ENCODE data around the gene ALPP.

DNA sequence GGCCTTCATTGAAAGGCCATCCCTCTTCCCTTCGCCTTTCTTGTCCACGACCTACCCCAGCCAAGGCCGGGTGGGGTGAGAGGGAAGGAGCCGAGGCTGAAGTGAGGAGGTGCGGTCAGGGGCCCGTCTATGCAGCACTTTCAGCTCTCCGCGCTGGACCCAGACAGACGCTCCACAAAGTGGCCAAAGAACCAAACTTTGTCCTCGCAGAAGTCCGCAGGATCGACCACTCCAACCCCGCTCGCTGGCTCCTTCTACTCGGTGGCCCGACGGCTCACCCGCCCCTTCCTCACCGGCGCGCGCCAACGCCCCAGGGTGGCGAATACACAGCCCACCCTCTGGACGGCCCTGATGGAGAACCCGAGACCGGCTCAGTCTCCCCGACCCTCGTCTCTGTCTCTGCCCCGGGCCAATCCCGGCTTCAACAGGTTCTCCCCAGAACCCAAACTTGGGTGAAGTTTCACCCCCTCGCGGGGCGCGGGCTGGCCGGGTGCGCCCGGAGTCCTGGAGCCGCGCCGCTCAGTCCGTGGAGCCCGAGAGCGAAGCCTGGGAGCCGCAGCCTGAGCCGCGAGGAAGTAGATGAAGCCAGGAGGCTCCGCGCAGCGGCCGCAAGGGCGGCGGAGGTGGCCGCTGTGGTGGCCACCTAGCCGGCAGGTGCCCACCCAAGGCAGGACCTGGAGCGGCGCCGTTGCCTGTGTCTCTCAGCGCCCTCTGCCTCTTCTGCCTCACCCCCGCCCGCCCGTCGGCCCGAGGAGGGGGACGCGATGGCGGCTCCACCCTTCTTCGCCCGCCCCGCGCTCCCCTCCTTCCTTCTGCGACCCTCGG lies 26.7 kb upstream of the ALPP start:
- TF ChIP-seq, protein P1, sequence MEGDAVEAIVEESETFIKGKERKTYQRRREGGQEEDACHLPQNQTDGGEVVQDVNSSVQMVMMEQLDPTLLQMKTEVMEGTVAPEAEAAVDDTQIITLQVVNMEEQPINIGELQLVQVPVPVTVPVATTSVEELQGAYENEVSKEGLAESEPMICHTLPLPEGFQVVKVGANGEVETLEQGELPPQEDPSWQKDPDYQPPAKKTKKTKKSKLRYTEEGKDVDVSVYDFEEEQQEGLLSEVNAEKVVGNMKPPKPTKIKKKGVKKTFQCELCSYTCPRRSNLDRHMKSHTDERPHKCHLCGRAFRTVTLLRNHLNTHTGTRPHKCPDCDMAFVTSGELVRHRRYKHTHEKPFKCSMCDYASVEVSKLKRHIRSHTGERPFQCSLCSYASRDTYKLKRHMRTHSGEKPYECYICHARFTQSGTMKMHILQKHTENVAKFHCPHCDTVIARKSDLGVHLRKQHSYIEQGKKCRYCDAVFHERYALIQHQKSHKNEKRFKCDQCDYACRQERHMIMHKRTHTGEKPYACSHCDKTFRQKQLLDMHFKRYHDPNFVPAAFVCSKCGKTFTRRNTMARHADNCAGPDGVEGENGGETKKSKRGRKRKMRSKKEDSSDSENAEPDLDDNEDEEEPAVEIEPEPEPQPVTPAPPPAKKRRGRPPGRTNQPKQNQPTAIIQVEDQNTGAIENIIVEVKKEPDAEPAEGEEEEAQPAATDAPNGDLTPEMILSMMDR (IDR thresholded peaks at IDR 0.05; ENCODE audit: low read length), result no peak
- TF ChIP-seq EZH2 (IDR thresholded peaks at IDR 0.05; ENCODE audit: borderline replicate concordance, low read length), result no peak
